Effector memory CD8-positive, alpha-beta T cell (primary cell): ENCODE measurements around the gene MAPK1.
A peak's percentile ranks its signal among the peaks of the same experiment; 100 is the strongest.

ENCODE experiments used
- ATAC-seq: fragments of 150-1000 bp; cut with Tn5 transposase; replicated peaks from 2 replicates; pipeline ENCODE4 v1.10.0; 2021; ENCODE audit warnings: mild to moderate bottlenecking, moderate library complexity
- DNase-seq, 3 experiments: peaks; one replicate each; pipeline ENCODE4 v3.0.0; 2021
- H3K27ac Mint-ChIP-seq, 2 donors: one replicate each; pipeline ENCODE4 v1.8.0; 2022; ENCODE audit warnings: mild to moderate bottlenecking in 2 of 2, mixed read lengths in 2 of 2, moderate library complexity in 2 of 2
- H3K27me3 Mint-ChIP-seq, 2 donors: one replicate each; pipeline ENCODE4 v1.8.0; 2022; ENCODE audit warnings: mixed read lengths in 2 of 2
- H3K36me3 Mint-ChIP-seq: one replicate; pipeline ENCODE4 v1.8.0; 2022; ENCODE audit warnings: mild to moderate bottlenecking, moderate library complexity, mixed read lengths; ENCODE audit not compliant: insufficient read depth
- H3K4me1 Mint-ChIP-seq, 2 donors: one replicate each; pipeline ENCODE4 v1.8.0; 2022; ENCODE audit warnings: low read depth in 2 of 2, mixed read lengths in 2 of 2
- H3K4me3 Mint-ChIP-seq, 2 donors: one replicate each; pipeline ENCODE4 v1.8.0; 2022; ENCODE audit warnings: mild to moderate bottlenecking in 2 of 2, mixed read lengths in 2 of 2, moderate library complexity in 2 of 2
- H3K9me3 Mint-ChIP-seq, 2 donors: one replicate each; pipeline ENCODE4 v1.8.0; 2022; ENCODE audit warnings: mixed read lengths in 2 of 2

Gene MAPK1

DNA sequence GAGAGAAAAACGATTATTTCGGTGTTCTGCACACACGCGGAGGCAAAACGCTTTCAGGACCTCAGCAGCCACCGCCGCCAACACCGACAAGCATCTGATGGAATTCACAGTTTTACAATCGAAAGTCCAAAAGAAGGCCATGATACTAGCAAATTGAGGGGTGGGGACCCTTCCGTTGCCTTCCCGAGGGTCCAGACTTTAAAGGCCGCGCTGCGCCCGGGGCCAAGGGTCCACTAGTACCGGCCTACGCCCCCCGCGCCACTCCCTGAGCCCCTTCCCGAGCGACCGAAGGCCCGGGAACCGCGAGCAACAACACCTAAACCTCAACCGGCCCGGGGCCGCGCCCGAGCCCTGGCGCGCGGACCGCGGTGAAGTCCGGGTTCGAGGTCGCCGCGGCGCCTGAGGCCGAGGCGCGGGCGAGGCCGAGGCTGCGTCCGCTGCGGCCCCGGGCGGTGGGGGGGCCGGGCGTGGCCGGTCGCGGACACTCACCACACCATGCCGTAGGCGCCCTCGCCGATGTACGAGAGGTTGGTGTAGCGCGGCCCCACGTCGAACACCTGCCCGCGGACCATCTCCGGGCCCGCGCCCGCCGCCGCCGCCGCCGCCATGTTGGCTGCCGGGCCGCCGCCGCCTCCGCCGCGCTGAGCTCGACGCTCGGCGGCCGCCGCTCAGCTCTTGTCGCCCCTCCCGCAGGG lies 465 bp downstream of the MAPK1 start:
- peak; percentile 24 for ATAC-seq
- peak overlapping the region; percentile 94 to 99 for H3K4me3 Mint-ChIP-seq
- H3K4me1 Mint-ChIP-seq: peaks cover 39 to 53% of the 10 kb centered on the region in 2 donors
- peak overlapping the region; percentile 91 to 98 for H3K27ac Mint-ChIP-seq
- no peaks in the 10 kb centered on the region for H3K9me3 Mint-ChIP-seq
- no peaks in the 10 kb centered on the region for H3K27me3 Mint-ChIP-seq
- H3K36me3 Mint-ChIP-seq: peaks cover 4% of the 10 kb centered on the region
- peak in 2 of 3 experiments; percentile 12 to 28 for DNase-seq

DNA sequence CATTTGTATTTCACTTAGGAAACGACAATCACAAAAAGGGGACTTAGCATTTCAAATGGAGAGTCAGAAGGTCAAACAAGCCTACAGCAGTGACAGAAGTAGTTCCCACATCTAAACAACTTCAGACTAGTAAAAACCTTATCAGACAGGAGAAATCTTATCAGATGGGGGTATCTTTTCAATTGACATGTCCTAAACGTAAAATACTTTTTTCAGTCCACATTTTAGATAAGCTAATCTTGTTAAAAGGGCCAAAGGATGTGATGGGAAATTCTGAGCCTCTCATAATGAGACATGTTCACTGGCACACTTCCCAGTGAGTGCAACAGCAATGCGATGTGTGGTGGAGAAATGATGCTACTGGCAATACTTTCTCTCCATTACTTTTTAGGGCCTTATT lies 2.4 kb downstream of the MAPK1 start:
- peak overlapping the region; percentile 94 to 99 for H3K4me3 Mint-ChIP-seq
- ATAC-seq (no peak), DNase-seq (no peak)
- no peaks in the 10 kb centered on the region for H3K27me3 Mint-ChIP-seq
- no peaks in the 10 kb centered on the region for H3K9me3 Mint-ChIP-seq
- H3K36me3 Mint-ChIP-seq: peaks cover 7% of the 10 kb centered on the region
- peaks cover 54 to 70% of the 10 kb centered on the region in 2 donors for H3K4me1 Mint-ChIP-seq
- no peak overlapping the region for H3K27ac Mint-ChIP-seq

- peak overlapping the region; percentile 29 to 57 for H3K4me3 Mint-ChIP-seq
- H3K36me3 Mint-ChIP-seq: peaks cover 7% of the 10 kb centered on the region
- no peaks in the 10 kb centered on the region for H3K9me3 Mint-ChIP-seq
- no peaks in the 10 kb centered on the region for H3K27me3 Mint-ChIP-seq
- H3K4me1 Mint-ChIP-seq: peaks cover 65 to 80% of the 10 kb centered on the region in 2 donors
- peak overlapping the region in 1 of 2 donors; percentile 66 for H3K27ac Mint-ChIP-seq
- no peak for DNase-seq
- ATAC-seq: no peak
Observed at GRCh38 chr22:21862386-21863245, 4.8 kb downstream of the MAPK1 start.

DNA sequence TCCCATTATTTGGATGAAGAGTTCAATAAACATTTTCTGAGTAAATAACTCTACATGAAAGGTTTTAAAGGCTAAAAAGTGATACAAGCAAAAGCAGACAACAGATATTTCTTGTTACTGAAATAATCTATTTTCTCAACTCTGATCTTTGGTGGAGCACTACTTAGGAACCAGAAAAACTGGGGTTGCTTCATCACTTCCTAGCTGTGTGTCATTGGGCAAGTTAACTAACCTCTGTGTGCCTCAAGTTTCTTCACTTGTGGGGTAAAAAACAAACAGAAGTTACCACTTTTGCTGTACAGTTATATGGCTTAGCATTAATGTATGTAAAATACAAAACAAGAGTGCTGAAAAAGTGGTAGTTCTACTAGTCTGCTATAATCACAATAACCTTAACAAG lies 5.6 kb downstream of the MAPK1 start:
- Mint-ChIP-seq H3K27me3 (no peaks in the 10 kb centered on the region), H3K4me3 (peak overlapping the region; percentile 42 to 53), H3K27ac (peak overlapping the region; percentile 19 to 83), H3K9me3 (no peaks in the 10 kb centered on the region), H3K4me1 (peaks cover 70 to 86% of the 10 kb centered on the region in 2 donors), H3K36me3 (peaks cover 7% of the 10 kb centered on the region)
- ATAC-seq (no peak), DNase-seq (no peak)

DNA sequence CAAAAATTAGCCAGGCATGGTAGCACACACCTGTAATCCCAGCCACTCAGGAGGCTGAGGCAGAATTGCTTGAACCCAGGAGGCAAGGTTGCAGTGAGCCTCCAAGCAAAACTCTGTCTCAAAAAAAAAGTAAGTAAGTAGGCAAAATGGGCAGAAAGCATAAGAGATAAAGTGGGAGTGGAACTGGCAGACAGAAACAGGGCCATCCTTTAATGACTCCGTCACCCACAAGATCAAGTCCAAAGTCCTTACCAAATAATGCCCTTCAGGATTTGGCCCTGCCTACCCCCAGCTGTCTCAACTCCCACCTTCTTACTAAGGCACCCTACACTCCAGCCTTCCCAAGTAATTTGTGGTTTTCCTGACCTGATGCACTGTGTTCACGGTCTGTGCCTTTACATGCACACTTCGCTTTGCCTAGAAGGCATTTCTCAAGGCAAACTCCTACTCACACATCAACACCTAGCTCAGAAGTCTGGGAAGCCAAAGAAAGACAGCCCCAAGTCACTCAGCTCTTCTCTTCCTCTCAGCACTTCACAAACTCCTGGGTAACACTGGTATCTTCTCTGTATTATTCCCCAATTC lies 6.1 kb downstream of the MAPK1 start:
- Mint-ChIP-seq H3K9me3 (no peaks in the 10 kb centered on the region), H3K27ac (peak overlapping the region; percentile 19 to 83), H3K4me3 (peak overlapping the region; percentile 42 to 53), H3K27me3 (no peaks in the 10 kb centered on the region), H3K4me1 (peaks cover 73 to 88% of the 10 kb centered on the region in 2 donors), H3K36me3 (peaks cover 7% of the 10 kb centered on the region)
- ATAC-seq (no peak), DNase-seq (no peak)

DNA sequence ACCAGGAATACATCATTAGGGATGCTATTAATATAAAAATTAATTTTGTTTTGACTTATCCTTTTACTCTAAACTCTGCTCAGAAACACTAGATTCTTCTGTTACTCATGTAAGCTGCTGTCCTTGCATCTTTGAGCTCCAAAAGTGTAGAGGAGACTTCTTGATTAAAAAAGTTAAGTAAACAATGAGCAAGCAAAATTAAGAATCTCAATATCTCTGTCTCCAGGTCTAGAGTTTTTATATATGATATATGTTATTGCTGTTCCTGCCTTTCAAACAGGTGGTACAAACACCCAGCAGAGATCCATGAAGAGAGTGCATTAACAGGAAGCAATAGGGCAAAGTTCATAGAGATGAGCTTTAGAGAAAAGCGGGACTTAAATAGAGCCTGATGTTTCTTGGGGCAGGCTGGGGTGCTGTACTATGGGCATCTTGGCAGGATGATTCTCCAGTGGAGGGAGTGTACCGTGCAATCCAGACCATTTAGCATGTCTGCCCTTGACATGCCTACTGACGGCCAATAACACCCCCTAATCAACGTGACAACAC lies 6.9 kb downstream of the MAPK1 start:
- ATAC-seq (no peak), DNase-seq (no peak)
- Mint-ChIP-seq H3K4me1 (peaks cover 74 to 88% of the 10 kb centered on the region in 2 donors), H3K27ac (peak overlapping the region; percentile 41 to 48), H3K27me3 (no peaks in the 10 kb centered on the region), H3K36me3 (peaks cover 7% of the 10 kb centered on the region), H3K4me3 (peak overlapping the region in 1 of 2 donors; percentile 32), H3K9me3 (no peaks in the 10 kb centered on the region)

- peaks cover 16% of the 10 kb centered on the region for H3K36me3 Mint-ChIP-seq
- peak overlapping the region; percentile 32 to 48 for H3K4me3 Mint-ChIP-seq
- DNase-seq (no peak), ATAC-seq (peak; percentile 66)
- no peaks in the 10 kb centered on the region for H3K9me3 Mint-ChIP-seq
- peaks cover 70 to 90% of the 10 kb centered on the region in 2 donors for H3K4me1 Mint-ChIP-seq
- peak overlapping the region; percentile 7 to 78 for H3K27ac Mint-ChIP-seq
- H3K27me3 Mint-ChIP-seq: no peaks in the 10 kb centered on the region
Observed at GRCh38 chr22:21858025-21858764, 9.2 kb downstream of the MAPK1 start.

DNA sequence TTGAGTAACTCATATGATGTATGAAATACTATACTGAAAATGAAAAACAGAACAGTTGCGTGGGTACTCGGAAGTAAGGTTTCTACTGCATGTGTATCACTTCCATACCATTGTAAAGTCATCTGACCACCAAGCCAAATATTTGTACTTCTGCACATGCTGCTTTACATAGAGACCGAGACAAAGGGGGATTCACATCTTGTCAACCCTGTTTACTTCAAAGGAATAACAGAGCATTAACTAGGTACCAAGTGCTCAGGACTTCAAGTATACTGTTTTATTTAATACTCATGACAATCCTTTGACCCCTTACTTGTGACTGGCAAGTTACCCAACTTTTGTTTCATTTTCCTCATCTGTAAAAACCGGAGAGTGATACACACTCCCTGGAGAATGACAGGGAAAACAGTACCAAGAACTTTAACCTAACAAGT lies 9.9 kb downstream of the MAPK1 start:
- Mint-ChIP-seq H3K4me1 (peaks cover 66 to 88% of the 10 kb centered on the region in 2 donors), H3K27ac (peak overlapping the region; percentile 7 to 78), H3K4me3 (peak overlapping the region; percentile 32 to 48), H3K36me3 (peaks cover 19% of the 10 kb centered on the region), H3K9me3 (no peaks in the 10 kb centered on the region), H3K27me3 (no peaks in the 10 kb centered on the region)
- DNase-seq: no peak
- peak; percentile 37 for ATAC-seq

GRCh38 chr22:21856868-21857267 lies 10.6 kb downstream of the MAPK1 start:
- Mint-ChIP-seq H3K9me3 (no peaks in the 10 kb centered on the region), H3K4me1 (peaks cover 70 to 91% of the 10 kb centered on the region in 2 donors), H3K27me3 (no peaks in the 10 kb centered on the region), H3K27ac (peak overlapping the region in 1 of 2 donors; percentile 78), H3K4me3 (peak overlapping the region; percentile 32 to 48), H3K36me3 (peaks cover 26% of the 10 kb centered on the region)
- no peak for ATAC-seq
- no peak for DNase-seq

GRCh38 chr22:21856197-21856596 lies 11.2 kb downstream of the MAPK1 start:
- no peaks in the 10 kb centered on the region for H3K9me3 Mint-ChIP-seq
- ATAC-seq (no peak), DNase-seq (no peak)
- no peak overlapping the region for H3K27ac Mint-ChIP-seq
- H3K27me3 Mint-ChIP-seq: no peaks in the 10 kb centered on the region
- H3K4me1 Mint-ChIP-seq: peaks cover 65 to 89% of the 10 kb centered on the region in 2 donors
- H3K36me3 Mint-ChIP-seq: peaks cover 24% of the 10 kb centered on the region
- H3K4me3 Mint-ChIP-seq: peak overlapping the region; percentile 32 to 38

DNA sequence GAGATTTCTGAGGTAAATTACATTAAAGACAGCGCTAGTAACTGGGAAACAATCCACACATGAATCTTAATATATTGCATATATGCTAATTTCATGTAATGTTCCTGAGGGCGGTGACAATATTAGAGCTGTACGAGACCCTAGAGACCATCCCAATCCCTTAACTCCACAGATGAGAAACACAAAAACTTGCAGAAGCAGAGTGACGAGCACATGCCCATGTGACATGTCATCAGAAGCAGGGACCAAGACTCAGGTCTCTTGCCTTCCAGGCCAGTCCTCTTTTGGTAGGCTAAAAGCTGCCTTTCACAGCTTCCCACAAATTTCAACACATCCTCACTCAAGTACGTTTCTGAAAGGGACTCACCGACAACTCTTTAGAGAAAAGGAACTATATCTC lies 11.8 kb downstream of the MAPK1 start:
- H3K27me3 Mint-ChIP-seq: no peaks in the 10 kb centered on the region
- H3K4me3 Mint-ChIP-seq: peak overlapping the region; percentile 32 to 38
- no peak overlapping the region for H3K27ac Mint-ChIP-seq
- H3K36me3 Mint-ChIP-seq: peaks cover 24% of the 10 kb centered on the region
- H3K4me1 Mint-ChIP-seq: peaks cover 62 to 88% of the 10 kb centered on the region in 2 donors
- ATAC-seq (no peak), DNase-seq (no peak)
- H3K9me3 Mint-ChIP-seq: no peaks in the 10 kb centered on the region

- Mint-ChIP-seq H3K36me3 (peaks cover 29% of the 10 kb centered on the region), H3K27me3 (no peaks in the 10 kb centered on the region), H3K4me1 (peaks cover 52 to 75% of the 10 kb centered on the region in 2 donors), H3K27ac (peak overlapping the region; percentile 46 to 57), H3K9me3 (no peaks in the 10 kb centered on the region), H3K4me3 (peak overlapping the region; percentile 7 to 32)
- no peak for ATAC-seq
- DNase-seq: no peak
Observed at GRCh38 chr22:21850660-21851059, 16.8 kb downstream of the MAPK1 start.
